Astrocyte of the hippocampus (primary cell): ENCODE data around the gene RCCD1.

ENCODE experiments used
- DNase-seq: peaks from one replicate; pipeline ENCODE4 v3.0.0; 2011; ENCODE audit warnings: low read depth, low spot score

RCCD1 gene

DNA sequence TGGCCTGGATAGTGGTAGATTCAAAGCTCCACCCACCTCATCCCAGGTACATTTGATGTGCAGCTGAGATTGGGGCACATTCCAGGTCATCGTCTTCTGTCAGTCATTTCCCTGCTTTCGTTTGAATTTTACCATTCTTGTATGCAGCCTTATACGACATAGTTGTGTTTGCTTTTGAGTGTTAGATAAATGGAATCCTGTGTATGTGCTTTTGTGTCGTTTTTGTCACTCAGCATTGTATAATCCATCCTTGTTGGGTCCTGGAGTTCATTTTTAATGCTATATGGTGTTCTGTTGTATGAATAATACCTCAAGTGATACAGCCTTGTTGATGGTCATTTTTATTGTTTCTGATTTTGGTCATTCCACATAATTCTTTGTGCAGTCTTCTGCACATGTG is 7.3 kb downstream of the RCCD1 start:
- DNase-seq: no peak

DNA sequence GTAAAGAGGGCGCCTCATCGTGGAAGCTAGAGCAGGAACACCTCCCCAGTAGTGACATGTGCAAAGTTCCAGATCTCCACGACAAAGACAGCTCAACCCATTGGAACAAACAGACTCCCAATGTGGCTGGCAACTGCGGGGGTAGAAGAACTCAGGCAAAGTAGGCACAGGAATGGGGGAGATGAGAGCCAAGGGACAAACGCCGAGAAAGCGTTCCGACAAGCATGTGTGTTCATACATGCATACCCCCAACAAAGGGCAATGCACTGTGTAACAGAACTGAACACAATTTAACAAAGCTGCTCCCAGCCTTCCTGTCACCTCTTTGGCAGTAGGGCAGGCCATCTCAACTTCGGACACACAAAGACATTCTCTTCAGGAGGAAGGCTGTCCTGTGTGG is 11.6 kb downstream of the RCCD1 start:
- DNase-seq: no peak

DNA sequence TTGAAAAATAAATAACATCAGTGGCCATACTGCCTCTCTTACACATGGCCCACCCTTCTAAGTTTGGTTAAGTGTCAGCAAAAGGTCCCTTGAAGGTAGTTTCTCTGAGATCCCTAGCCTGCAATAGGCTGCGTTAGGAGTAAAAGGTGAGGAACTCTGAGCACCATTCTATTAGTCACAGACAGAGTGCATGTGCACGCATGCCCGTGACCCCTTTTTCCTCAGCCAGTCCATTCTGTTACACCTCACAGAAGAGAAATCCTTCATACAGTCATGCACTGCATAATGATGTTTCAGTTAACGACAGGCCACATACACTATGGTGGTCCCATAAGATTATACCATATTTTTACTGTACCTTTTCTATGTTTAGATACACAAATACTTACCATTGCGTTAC is 12.5 kb downstream of the RCCD1 start:
- no peak for DNase-seq

DNA sequence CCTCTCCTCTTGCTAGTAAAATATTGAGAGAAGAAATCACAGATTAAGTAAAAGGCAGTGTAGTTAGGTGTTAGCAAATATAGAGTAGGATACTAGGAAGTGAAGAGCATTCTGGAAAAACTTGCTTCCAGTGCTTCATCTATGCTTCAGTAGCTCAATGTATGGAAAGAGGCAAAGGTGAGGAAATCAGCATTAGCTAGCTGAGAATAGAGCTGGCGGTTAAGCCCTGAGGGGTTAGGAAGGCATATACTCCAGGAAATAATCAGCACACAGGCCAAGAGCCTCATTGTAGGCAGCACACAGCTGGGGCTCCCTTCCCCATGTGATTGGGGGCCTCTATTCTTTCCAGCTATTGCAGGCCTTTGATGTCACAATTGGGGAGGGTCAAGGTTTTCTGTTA is 13.8 kb downstream of the RCCD1 start:
- no peak for DNase-seq

DNA sequence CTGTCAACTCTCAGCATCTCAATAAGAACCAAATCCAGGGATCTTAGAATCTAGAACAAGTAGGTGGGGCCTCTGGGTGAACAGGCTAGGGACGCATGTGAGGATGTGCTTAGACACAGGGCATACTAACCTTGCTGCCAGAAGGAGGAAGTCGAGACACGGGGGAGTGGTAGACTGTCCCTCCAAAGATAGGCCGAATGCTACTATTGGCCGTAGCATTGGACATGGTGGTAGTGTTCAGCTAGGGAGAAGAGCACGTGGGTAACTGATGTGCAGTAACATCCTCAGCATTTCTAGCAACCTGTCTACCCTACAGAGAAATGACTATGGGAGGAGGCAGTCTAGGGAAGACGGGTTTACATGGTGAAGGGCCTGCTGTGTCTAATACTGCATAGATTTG is 15.6 kb downstream of the RCCD1 start:
- DNase-seq: no peak

DNA sequence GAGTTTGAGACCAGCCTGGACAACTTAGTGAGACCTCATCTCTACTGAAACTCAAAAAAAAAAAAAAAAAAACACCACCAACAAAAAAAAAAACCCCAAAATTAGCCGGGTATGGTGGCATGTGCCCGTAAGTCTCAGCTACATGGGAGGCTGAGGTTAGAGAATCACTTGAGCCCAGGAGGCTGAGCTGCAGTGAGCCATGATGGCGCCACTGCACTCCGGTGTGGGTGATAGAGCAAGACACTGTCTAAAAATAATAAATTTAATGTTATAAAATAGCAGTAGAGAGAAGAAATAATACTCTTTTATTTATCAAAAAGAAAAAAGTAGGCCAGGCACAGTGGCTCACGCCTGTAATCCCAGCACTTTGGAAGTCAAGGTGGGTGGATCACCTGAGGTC is 17.4 kb downstream of the RCCD1 start:
- no peak for DNase-seq

DNA sequence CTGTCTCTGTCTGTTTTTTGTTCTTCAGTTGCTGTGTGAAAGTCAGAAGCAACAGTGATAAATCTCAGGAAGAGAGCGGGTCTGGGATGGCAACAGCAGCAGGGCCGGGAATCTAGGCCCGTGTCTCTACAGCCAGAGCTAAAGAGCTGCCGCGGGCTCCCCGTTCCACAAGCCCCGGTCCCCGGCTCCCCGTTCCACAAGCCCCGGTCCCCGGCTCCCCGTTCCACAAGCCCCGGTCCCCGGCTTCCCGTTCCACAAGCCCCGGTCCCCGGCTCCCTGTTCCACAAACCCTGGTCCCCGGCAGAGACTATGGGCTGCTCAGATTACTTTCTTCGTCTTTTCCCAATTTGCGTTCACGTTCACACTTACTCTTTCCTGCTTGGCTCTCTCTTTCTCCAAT is 19.5 kb downstream of the RCCD1 start:
- no peak for DNase-seq

DNA sequence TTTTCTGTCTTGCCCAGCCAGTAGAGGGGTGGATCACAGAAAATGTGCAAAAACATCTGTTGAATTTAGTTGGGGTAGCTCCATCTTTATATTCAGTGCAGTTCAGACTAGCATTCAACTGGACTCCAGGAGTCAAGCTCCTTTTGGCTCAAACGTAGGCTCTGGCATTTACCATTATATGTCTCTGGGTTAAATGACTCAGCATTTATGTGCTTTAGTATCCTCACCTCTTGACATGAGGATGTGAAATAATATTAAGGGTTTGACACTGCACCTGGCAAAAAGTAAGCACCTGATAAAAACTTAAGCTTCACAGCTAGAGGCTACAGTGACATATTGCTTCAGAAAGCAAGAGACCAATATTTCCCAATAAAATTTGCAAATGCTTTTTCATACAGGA is 24.9 kb downstream of the RCCD1 start:
- no peak for DNase-seq

DNA sequence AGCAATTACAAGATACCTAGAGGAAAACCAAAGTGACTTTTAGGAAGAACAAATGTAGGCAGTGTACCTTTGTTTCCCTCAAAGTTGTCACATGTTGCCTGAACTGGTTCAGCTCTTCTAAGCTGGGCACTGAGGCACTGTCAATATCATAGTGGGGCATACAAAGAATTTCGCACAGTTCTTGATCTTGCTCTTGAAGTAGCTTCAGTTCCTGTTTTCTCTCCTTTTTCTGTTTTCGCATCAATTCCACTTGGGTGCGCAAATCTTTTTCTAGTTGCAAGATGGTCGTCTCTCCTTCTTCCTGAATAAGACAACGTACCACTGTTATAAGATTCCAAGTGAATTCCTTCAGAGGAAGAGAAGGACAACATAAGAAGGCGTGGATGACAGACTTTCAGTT is 27.0 kb downstream of the RCCD1 start:
- DNase-seq: no peak

DNA sequence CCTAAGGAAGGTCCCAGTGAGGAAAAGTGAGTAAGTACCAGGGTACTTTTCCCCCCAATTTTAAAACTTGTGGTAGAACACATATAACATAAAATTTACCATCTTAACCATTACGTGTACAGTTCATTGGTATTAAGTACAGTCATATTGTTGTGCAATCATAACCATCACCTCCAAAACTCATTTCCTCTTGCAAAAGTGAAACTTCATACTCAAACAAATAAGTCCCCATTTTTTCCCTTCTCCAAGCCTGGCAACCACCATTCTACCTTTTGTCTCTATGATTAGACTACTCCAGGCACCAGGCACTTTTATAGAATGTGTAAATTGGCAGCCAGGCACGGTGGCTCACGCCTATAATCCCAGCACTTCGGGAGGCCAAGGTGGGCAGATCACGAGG is 27.5 kb downstream of the RCCD1 start:
- no peak for DNase-seq

DNA sequence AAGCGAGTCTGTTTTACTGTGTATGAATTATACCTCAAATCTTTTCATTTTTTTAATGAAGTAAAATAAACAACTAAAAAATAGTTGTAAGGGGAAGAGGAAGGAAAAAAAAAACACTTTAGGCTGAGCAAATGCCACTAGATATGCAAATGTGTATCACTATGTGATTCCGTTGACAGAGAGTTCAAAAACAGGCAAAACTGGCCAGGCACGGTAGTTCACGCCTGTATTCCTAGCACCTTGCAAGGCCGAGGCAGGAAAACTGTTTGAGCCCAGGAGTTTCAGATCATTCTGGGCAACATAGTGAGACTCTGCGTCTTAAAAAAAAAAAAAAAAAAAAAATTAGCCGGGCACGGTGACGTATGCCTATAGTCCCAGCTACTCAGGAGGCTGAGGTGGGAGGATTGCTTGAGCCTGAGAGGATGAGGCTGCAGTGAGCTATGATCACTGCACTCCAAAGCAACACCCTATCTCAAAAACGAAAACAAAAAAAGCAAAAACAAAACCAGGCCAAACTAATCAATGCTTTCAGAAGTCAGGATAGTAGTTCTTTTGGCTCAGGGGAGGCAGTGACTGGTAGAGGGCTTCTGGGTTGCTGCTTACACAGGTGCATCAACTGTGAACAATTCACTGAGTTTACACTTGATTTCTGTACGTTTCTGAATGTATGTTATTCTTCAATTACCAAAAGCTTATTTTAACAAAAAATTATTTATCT is 32.3 kb downstream of the RCCD1 start:
- no peak for DNase-seq

DNA sequence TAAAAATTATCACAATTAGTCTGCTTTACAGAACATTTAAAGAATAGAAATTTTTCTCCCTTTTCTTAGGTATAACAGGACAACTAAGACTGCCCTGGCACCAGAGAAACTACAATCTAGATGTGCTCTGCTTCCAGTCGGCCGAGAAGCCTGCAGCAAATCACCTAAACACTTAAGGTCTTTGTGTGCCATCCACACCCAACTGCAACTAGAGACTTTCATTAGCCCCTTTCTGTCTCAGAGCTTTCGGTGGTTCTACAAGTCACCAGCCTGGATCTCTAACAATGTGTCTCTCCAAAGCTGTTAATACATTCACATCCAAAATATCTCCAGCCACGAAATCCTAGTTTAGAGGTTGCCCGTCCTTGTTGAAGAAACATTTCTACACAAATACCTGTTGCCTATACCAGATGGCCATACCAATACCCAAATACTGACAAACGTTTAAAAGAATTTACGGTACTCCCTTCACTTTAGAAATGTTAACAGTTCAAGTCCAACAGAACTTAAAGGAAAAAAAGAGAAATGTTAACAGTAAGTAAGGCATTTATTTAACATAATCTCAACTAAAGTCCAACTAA is 33.0 kb downstream of the RCCD1 start:
- peak; percentile 33 for DNase-seq

DNA sequence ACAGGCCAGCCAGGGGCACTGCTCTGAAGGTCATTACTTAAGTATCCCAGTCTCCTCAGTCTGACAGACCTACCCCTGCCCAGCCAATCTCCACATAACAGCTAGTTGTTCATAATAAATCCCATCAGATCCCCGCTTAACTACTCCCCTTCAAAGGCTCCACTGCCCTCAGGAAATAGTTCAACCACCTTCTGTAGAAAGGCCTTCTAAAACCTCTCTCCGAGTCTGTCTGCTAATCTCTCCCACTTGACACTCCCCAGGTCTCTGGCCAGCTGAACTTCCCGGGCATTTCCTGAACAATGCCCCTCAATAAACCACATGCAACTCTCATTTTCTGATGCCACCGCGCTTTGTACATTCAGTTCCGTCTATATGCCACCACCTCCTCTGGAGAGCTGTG is 33.6 kb downstream of the RCCD1 start:
- no peak for DNase-seq

DNA sequence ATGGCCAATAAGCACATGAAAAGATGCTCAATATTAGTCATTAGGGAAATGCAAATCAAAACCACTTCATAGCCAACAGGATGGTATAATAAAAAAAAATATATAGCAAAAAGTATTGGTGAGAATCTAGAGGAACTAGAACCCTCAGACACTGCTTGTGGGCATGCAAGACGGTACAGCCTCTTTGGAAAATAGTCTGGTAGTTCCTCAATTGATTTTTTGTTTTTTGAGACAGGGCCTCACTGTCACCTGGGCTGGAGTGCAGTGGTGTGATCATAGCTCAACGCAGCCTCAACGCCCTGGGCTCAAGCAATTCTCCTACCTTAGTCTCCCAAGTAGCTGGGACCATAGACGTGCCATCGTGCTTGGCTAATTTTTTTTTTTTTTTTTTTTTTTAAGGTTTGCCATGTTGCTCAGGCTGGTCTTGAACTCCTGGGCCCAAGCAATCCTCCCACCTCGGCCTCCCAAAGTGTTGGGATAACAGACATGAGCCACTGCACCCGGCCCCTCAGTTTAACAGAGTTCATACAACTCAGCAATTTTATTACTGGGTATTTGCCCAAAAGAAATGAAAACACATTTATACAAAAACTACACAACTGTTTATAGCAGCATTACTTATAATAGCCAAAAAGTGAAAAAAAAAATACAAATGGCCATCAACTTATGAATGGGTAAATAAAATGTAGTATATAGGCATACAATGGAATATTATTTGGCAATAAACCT is 34.5 kb downstream of the RCCD1 start:
- no peak for DNase-seq

DNA sequence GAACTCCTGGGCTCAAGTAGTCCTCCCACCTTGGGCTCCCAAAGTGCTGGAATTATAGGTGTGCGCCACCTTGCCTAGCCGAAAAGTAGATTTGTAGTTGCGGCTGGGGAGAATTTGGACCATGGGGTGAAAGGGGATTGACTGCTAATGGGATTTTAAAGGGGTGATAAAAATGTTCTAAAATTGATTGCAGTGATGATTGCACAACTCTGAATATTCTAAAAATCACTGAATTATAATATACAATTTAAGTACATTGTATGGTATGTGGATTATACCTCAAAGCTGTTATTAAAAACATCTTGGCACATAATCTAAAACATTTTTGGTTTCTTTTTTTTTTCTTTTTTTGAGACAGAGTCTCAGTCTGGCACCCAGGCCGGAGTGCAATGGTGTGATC is 35.8 kb downstream of the RCCD1 start:
- DNase-seq: no peak

DNA sequence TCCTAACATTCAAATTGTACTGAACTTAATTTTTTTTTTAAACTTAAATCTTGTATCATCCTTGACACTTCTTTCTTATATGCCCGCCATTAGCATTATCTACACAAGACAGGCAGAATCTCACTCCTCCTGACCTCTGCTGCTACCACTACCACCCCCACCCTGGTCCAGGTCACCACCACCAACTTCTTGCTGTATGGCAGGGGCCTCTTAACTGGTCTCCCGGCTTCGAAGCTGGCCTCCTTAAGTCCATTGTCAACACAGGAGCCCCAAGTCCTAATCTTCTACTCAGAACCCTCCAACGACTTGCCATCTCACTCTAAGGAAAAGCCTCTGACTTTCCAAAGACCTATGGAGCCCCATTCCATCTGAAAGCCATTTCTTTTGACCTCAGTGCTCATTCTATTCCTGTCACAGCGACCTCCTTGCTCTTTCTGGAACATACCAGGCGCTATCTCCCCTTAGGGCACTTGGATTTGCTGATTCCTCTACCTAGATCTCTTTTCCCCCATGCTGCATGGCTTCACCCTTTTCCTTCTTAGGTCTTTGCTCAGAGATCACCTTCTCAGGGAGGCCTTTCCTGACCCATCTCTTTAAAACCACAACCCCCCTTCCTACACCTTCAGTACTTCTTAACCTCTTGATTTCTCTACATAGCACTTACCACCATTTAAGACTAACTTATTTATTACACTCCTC is 37.1 kb downstream of the RCCD1 start:
- no peak for DNase-seq

DNA sequence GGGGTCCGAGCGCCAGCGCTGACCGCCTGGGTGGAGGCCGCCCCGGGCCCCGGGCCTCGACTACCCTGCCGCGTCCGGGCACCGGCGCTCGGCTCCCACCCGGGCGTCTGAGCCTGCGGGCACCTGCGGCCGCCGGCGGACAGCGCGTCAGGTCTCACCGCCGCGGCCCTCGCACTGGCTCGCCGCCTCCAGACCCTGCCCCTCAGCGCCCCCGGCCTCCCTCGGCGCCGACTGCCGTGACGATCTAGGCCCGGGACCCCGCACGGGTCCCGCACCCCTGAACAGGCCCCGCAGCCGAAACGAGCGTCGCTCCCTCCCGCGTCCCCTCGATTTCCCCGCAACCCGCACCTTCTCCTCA is 39.4 kb downstream of the RCCD1 start:
- DNase-seq: peak; percentile 46

DNA sequence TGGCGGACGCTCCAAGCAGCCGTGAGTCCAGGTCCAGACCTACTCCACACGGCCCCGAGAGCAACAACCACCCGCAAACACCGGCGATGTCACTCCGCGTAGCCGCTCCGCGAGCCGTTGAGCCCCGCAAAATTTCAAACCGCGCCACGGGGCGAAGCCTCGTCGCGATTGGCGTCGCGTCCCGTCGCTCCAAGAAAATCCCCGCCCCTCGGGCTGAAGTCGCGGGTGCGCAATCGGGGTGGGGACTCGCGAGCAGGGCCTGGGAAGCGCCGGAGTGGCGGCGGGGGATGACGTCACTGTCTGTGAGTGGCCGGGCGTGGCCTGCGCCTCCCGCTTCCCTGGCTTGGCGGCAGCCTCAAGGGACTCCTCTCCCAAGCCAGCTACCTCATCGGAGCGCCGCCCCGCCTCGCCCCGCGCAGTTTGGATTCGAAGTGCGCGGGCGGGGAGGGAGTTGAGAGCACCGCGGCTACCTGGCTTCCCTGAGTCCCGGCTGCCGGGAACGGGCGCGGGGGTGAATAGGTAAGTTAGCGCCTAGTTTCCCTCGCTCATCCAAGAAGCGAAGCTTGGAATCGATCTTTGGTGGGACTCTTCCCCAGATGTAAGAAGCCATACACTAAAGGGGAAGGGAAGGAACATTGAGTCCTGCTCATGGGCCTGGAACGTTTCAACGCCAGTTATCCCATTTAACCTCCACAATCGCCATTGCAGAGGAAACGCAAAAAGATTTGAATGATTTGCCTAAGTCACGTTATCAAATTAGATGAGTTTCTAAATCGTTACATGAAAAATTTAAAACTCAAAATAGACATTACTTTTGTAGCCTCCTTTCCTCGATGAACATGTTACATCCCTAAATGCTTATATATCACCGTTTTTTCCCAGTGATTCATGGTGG is 40.0 kb downstream of the RCCD1 start, which contains the start of gene PRC1:
Gene PRC1, minus strand, starts transcription at position 119 of the 895 bp plus-strand sequence. Its CDS starts 118 bp downstream, at position 1.
- DNase-seq: peak; percentile 99

DNA sequence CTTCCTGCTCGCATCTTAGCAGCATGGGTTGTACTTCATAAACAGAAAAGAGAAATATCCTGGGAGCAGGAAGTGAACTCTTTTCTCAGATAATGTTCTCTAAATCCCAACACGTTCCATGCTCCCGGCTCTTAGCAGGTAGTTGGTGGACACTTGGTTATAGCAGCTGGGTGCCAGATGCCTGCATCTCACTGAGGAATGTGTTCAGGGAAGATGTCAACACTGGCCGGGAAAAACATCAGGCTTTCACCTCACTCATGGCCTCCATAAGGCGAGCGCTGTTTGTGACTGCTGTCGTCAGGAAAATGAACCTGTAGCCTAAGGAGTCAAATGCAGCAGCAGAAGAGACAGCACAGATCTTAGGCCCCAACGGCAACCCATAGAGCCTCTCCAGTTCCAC is 44.1 kb downstream of the RCCD1 start:
- no peak for DNase-seq

DNA sequence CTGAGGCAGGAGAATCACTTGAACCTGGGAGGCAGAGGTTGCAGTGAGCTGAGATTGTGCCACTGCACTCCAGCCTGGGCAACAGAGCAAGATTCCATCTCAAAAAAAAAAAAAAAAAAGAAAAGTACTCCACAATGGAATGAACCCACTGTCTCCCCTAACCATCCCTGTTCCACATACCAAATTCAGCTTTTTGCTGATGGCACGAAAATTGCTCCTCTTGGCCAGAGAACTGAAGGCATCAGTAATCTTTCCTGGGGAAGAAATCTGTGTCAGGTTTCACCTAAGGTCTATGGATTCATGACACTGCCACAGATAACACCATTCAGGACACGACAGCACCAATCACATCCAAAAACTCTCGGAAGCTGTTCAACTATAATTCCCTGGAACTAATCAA is 46.5 kb downstream of the RCCD1 start:
- DNase-seq: no peak

DNA sequence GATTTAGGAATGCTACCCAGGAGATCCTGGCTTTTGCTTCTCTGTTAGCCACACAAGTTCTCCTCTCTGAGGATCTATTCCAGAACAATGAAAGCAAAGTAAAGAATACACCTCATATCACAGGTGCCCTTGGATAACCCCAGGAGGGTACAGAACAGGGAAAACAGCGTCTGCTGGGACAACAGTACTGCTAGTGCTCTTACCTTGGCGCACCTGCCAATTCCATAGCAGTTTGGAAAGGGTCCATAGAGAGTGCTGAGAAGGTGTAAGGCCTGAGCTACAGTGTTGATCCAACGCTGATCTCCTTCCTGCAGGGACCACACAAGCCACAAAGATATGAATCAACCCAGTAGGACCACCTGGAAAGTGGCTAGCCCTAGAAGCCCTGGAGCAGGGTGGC is 52.6 kb downstream of the RCCD1 start:
- no peak for DNase-seq
